A549 (cell line): ENCODE data around the gene PELI2. TPM values are rescaled to one million over a fixed set of nuclear protein-coding genes. Genes with fewer than 3 reads are reported as not detected.

Experiments used
- ATAC-seq, 2 experiments: fragments of 200-7000 bp in 1 of 2; fragments of >200 bp in 1 of 2; cut with Nextera tagmentation in 1 of 2; cut with Tn5 transposase in 1 of 2; 3 replicates each; pipeline versions ENCODE4 v1.8.0 to v1.9.1; 2018 to 2020; ENCODE audit warnings: mild to moderate bottlenecking in 1 of 2, moderate library complexity in 1 of 2
- CTCF ChIA-PET: fragments of 300-600 bp; sonication (Branson Sonifier 250); formaldehyde crosslinking; extraction: SDS; loops from one replicate; lab custom pipeline; 2021; ENCODE audit warnings: antibody characterized with exemption, inconsistent platforms; lab: Yijun Ruan, JAX
- POLR2A ChIA-PET: fragments of 350-600 bp; formaldehyde crosslinking; extraction: SDS; loops from one replicate; lab custom pipeline; 2021; ENCODE audit warnings: antibody characterized with exemption, inconsistent platforms; lab: Yijun Ruan, JAX
- DNase-seq, 2 experiments: peaks; one replicate each; pipeline versions ENCODE4 v3.0.0 to v3.0.0-alpha.2; 2011 to 2016; ENCODE audit warnings: low read depth in 1 of 2, low spot score in 1 of 2
- FAIRE-seq: peaks from 2 replicates; lab custom pipeline; 2011; peaks lifted over from hg19 to GRCh38; lab: Jason Lieb, UNC
- H3K27ac ChIP-seq, 2 experiments: fragments of >200 bp; sonication (Bioruptor Twin); formaldehyde crosslinking; 3 replicates each; pipeline ENCODE4 v1.5.1; 2016 to 2017
- H3K4me1 ChIP-seq: fragments of >200 bp; sonication (Bioruptor Twin); formaldehyde crosslinking; 3 replicates; pipeline ENCODE4 v1.6.1; 2016
- H3K4me2 ChIP-seq: fragments of >200 bp; sonication (Bioruptor Twin); formaldehyde crosslinking; 3 replicates; pipeline ENCODE4 v1.6.1; 2016
- H3K4me3 ChIP-seq: fragments of >200 bp; sonication (Bioruptor Twin); formaldehyde crosslinking; 3 replicates; pipeline ENCODE4 v1.5.1; 2016
- H3K9me3 ChIP-seq: fragments of >200 bp; sonication (Bioruptor Twin); formaldehyde crosslinking; 3 replicates; pipeline ENCODE4 v1.6.1; 2016
- CBX2 ChIP-seq: fragments of 200-600 bp; sonication (generic); IDR thresholded peaks from 2 replicates; pipeline ENCODE4 v1.6.1; 2016; ENCODE audit warnings: low read depth, mild to moderate bottlenecking, borderline replicate concordance
- CEBPB ChIP-seq, 2 experiments: fragments of >200 bp in 1 of 2; sonication (Bioruptor Twin) in 1 of 2; formaldehyde crosslinking in 1 of 2; IDR thresholded peaks; 2 replicates each; pipeline ENCODE4 v1.6.1; 2012 to 2016
- CHD2 ChIP-seq: fragments of 150-350 bp; IDR thresholded peaks from 2 replicates; pipeline ENCODE4 v1.6.1; 2014; ENCODE audit warnings: low read length; ENCODE audit not compliant: partially characterized antibody
- CTCF ChIP-seq: fragments of >200 bp; sonication (Bioruptor Twin); formaldehyde crosslinking; IDR thresholded peaks from 3 replicates; pipeline ENCODE4 v1.5.1; 2016
- ELK1 ChIP-seq: fragments of 150-350 bp; IDR thresholded peaks from 2 replicates; pipeline ENCODE4 v1.6.1; 2014; ENCODE audit warnings: low read depth, mild to moderate bottlenecking, low read length
- EP300 ChIP-seq, 2 experiments: fragments of >200 bp; sonication (Bioruptor Twin); formaldehyde crosslinking; IDR thresholded peaks; 2 replicates in 1 of 2; 3 replicates in 1 of 2; pipeline ENCODE4 v1.6.1; 2016 to 2017
- FOSL2 ChIP-seq, 2 experiments: fragments of 450-650 bp in 1 of 2; fragments of >200 bp in 1 of 2; sonication (Bioruptor Twin) in 1 of 2; formaldehyde crosslinking; IDR thresholded peaks; 2 replicates each; pipeline versions ENCODE4 v1.5.0 to v1.6.1; 2016 to 2020; ENCODE audit warnings: mild to moderate bottlenecking in 1 of 2, moderate library complexity in 1 of 2
- GATA3 ChIP-seq: IDR thresholded peaks from 2 replicates; pipeline ENCODE4 v1.6.1; 2012; ENCODE audit warnings: borderline replicate concordance
- HDAC2 ChIP-seq: fragments of 200-600 bp; sonication (generic); IDR thresholded peaks from 2 replicates; pipeline ENCODE4 v1.6.1; 2016
- HEYL ChIP-seq: fragments of 250-450 bp; sonication (Bioruptor Pico); IDR thresholded peaks from 2 replicates; pipeline ENCODE4 v1.8.0; 2021; ENCODE audit warnings: mild to moderate bottlenecking, moderate library complexity
- HOXA7 ChIP-seq: fragments of 250-450 bp; sonication (Bioruptor Pico); IDR thresholded peaks from 2 replicates; pipeline ENCODE4 v1.5.0; 2020; ENCODE audit warnings: mild to moderate bottlenecking, moderate library complexity
- HOXB13 ChIP-seq: fragments of 250-450 bp; sonication (Bioruptor Pico); IDR thresholded peaks from 2 replicates; pipeline ENCODE4 v1.5.0; 2020; ENCODE audit warnings: low read depth, mild to moderate bottlenecking, moderate library complexity
- KDM1A ChIP-seq: fragments of 200-600 bp; sonication (generic); IDR thresholded peaks from 2 replicates; pipeline ENCODE4 v1.6.1; 2016; ENCODE audit warnings: low read depth, mild to moderate bottlenecking
- MAFK ChIP-seq: fragments of 450-650 bp; IDR thresholded peaks from 2 replicates; pipeline ENCODE4 v1.6.1; 2014; ENCODE audit not compliant: partially characterized antibody
- NFE2L2 ChIP-seq: fragments of 150-350 bp; conservative IDR thresholded peaks from 2 replicates; pipeline ENCODE4 v1.6.1; 2014; ENCODE audit warnings: low read length
- NPAS2 ChIP-seq: fragments of 250-450 bp; sonication (Bioruptor Pico); IDR thresholded peaks from 2 replicates; pipeline ENCODE4 v1.8.0; 2022; ENCODE audit warnings: mild to moderate bottlenecking, moderate library complexity, borderline replicate concordance
- PHF8 ChIP-seq: fragments of 200-600 bp; sonication (generic); IDR thresholded peaks from 2 replicates; pipeline ENCODE4 v1.6.1; 2016; ENCODE audit warnings: low read depth, mild to moderate bottlenecking, antibody characterized with exemption, moderate library complexity, borderline replicate concordance
- POLR2A ChIP-seq: IDR thresholded peaks from 2 replicates; pipeline ENCODE4 v1.6.1; 2012; ENCODE audit warnings: mild to moderate bottlenecking, low read length
- RCOR1 ChIP-seq: fragments of 150-350 bp; IDR thresholded peaks from 2 replicates; pipeline ENCODE4 v1.6.1; 2014; ENCODE audit warnings: antibody characterized with exemption, low read length, low read depth
- SREBF2 ChIP-seq: fragments of 450-650 bp; IDR thresholded peaks from 2 replicates; pipeline ENCODE4 v1.6.1; 2014; ENCODE audit warnings: mild to moderate bottlenecking, moderate library complexity
- TFCP2L1 ChIP-seq: fragments of 250-450 bp; sonication (Bioruptor Pico); IDR thresholded peaks from 2 replicates; pipeline ENCODE4 v1.5.0; 2021; ENCODE audit warnings: mild to moderate bottlenecking
- WGBS: methylation state at CpG from one replicate; pipeline ENCODE4 v1.1.6; 2017; ENCODE audit errors: missing lambda C conversion rate; 5-methylcytosine and 5-hydroxymethylcytosine counted together
- polyA plus RNA-seq, 4 experiments: library from polyadenylated mRNA; depleted of rRNA in 3 of 4; stranded (reverse); fragments of >200 nt; fragmentation: RNase III in 1 of 4; extraction: RNeasy Plus Mini Kit Qiagen cat#74134 plus additional on column Dnase treatment in 1 of 4; gene quantifications; 2 replicates in 3 of 4; 3 replicates in 1 of 4; pipeline ENCODE4 v1.2.3, GENCODE V29; 2011 to 2017
- TF ChIP-seq, protein P1 (sequence below): fragments of 200-600 bp; sonication (generic); IDR thresholded peaks from 2 replicates; pipeline ENCODE4 v1.6.1; 2016; ENCODE audit warnings: antibody characterized with exemption, mild to moderate bottlenecking, moderate library complexity

PELI2 gene
- polyA plus RNA-seq, 2 of the 4 experiments (the other 2 are of a cell fraction): 0.93 to 7.2 TPM

DNA sequence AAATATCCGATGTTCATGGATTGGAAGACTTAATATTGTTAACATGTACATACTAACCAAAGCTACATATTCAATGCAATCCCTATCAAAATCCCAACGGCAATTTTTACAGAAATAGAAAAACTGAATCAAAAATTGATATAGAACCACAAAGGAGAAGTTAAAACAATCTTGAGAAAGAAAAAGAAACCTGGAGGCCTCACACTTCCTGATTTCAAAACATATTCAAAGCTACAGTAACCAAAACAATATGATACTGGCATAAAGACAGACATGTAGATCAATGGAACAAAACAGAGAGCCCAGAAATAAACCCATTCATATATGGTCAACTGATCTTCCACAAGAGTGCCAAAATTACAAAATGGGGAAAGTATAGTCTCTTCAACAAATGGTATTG lies 5.4 kb upstream of the PELI2 start (continued):
- TF ChIP-seq, protein P1, sequence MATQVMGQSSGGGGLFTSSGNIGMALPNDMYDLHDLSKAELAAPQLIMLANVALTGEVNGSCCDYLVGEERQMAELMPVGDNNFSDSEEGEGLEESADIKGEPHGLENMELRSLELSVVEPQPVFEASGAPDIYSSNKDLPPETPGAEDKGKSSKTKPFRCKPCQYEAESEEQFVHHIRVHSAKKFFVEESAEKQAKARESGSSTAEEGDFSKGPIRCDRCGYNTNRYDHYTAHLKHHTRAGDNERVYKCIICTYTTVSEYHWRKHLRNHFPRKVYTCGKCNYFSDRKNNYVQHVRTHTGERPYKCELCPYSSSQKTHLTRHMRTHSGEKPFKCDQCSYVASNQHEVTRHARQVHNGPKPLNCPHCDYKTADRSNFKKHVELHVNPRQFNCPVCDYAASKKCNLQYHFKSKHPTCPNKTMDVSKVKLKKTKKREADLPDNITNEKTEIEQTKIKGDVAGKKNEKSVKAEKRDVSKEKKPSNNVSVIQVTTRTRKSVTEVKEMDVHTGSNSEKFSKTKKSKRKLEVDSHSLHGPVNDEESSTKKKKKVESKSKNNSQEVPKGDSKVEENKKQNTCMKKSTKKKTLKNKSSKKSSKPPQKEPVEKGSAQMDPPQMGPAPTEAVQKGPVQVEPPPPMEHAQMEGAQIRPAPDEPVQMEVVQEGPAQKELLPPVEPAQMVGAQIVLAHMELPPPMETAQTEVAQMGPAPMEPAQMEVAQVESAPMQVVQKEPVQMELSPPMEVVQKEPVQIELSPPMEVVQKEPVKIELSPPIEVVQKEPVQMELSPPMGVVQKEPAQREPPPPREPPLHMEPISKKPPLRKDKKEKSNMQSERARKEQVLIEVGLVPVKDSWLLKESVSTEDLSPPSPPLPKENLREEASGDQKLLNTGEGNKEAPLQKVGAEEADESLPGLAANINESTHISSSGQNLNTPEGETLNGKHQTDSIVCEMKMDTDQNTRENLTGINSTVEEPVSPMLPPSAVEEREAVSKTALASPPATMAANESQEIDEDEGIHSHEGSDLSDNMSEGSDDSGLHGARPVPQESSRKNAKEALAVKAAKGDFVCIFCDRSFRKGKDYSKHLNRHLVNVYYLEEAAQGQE: no peak
- TF ChIP-seq MAFK (no peak), POLR2A (no peak), CBX2 (no peak), CHD2 (no peak), TFCP2L1 (CRISPR knock-in tag) (no peak), ELK1 (no peak), NFE2L2 (no peak), HEYL (CRISPR knock-in tag) (no peak)

DNA sequence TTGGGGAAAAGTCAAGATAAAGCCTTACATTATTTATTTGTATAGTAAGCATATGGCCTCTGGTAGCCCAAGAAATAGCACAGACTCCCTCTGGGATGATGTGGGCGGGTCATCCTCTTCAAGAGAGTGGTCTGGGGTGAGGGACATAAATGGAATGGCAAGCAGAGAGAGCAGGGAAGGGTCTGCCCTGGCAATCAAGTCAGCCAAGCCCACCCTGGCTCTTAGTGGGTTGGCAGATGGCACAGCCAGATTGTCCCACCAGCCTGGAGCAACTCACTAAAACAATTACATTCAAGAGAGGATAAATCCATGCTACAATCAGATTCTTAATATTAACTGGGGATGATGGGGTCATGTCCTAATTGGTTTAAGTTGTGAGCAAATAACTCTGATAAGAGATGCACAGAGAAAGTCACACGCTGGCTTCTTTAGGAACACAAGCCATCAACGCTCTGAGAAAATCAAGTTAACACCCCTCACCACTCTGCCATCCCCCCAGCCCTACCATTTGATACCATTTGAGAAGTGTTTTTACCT lies 2.8 kb upstream of the PELI2 start:
- no peak for FAIRE-seq
- WGBS: 47% methylated on average over 3 of the region's 3 CpGs

More for the DNA sequence above, 2.8 kb upstream of the PELI2 start:
- H3K9me3 ChIP-seq: no peaks in the 10 kb centered on the region
- no peak overlapping the region for H3K4me3 ChIP-seq
- ATAC-seq (no peak), DNase-seq (no peak)
- 0 out of 3 replicates have a peak, but pooled peaks cover 5% of the 10 kb centered on the region for H3K4me1 ChIP-seq
- no peak overlapping the region for H3K4me2 ChIP-seq
- ChIA-PET POLR2A (no interaction called here), CTCF (interaction anchor here (0.6 to 0.8 kb wide), 2 partner anchors 40 to 192 kb away, joined by 3 to 4 read pairs; no protein-coding TSS in a partner anchor)
- no peak for TF ChIP-seq SREBF2
- TF ChIP-seq HDAC2: no peak
- TF ChIP-seq PHF8: no peak
- no peak for TF ChIP-seq GATA3
- TF ChIP-seq CTCF: no peak
- TF ChIP-seq CEBPB (IDR thresholded peaks at IDR 0.05): no peak
- TF ChIP-seq EP300 (IDR thresholded peaks at IDR 0.05): no peak
- TF ChIP-seq TFCP2L1 (CRISPR knock-in tag): no peak
- TF ChIP-seq FOSL2 (IDR thresholded peaks at IDR 0.05): no peak
- TF ChIP-seq FOSL2 (CRISPR knock-in tag; IDR thresholded peaks at IDR 0.05): no peak
- TF ChIP-seq KDM1A: no peak
- no peak for TF ChIP-seq RCOR1
- TF ChIP-seq HOXB13 (CRISPR knock-in tag): no peak
- no peak for TF ChIP-seq HOXA7 (CRISPR knock-in tag)
- no peak for TF ChIP-seq NPAS2 (CRISPR knock-in tag)
- no peak for TF ChIP-seq ELK1
- H3K27ac ChIP-seq: no peak overlapping the region
